A549 (cell line): Measurements from ENCODE around the gene TEDC1. TPM values are rescaled to one million over a fixed set of nuclear protein-coding genes. Genes with fewer than 3 reads are reported as not detected.

Experiments
- ATAC-seq, 2 experiments: fragments of 200-7000 bp in 1 of 2; fragments of >200 bp in 1 of 2; cut with Nextera tagmentation in 1 of 2; cut with Tn5 transposase in 1 of 2; 3 replicates each; pipeline versions ENCODE4 v1.8.0 to v1.9.1; 2018 to 2020; ENCODE audit warnings: mild to moderate bottlenecking in 1 of 2, moderate library complexity in 1 of 2
- CTCF ChIA-PET: fragments of 300-600 bp; sonication (Branson Sonifier 250); formaldehyde crosslinking; extraction: SDS; loops from one replicate; lab custom pipeline; 2021; ENCODE audit warnings: antibody characterized with exemption, inconsistent platforms; lab: Yijun Ruan, JAX
- POLR2A ChIA-PET: fragments of 350-600 bp; formaldehyde crosslinking; extraction: SDS; loops from one replicate; lab custom pipeline; 2021; ENCODE audit warnings: antibody characterized with exemption, inconsistent platforms; lab: Yijun Ruan, JAX
- DNase-seq, 2 experiments: peaks; one replicate each; pipeline versions ENCODE4 v3.0.0 to v3.0.0-alpha.2; 2011 to 2016; ENCODE audit warnings: low read depth in 1 of 2, low spot score in 1 of 2
- FAIRE-seq: peaks from 2 replicates; lab custom pipeline; 2011; peaks lifted over from hg19 to GRCh38; lab: Jason Lieb, UNC
- H3K27ac ChIP-seq, 2 experiments: fragments of >200 bp; sonication (Bioruptor Twin); formaldehyde crosslinking; 3 replicates each; pipeline ENCODE4 v1.5.1; 2016 to 2017
- H3K4me1 ChIP-seq: fragments of >200 bp; sonication (Bioruptor Twin); formaldehyde crosslinking; 3 replicates; pipeline ENCODE4 v1.6.1; 2016
- H3K4me2 ChIP-seq: fragments of >200 bp; sonication (Bioruptor Twin); formaldehyde crosslinking; 3 replicates; pipeline ENCODE4 v1.6.1; 2016
- H3K4me3 ChIP-seq: fragments of >200 bp; sonication (Bioruptor Twin); formaldehyde crosslinking; 3 replicates; pipeline ENCODE4 v1.5.1; 2016
- H3K9me3 ChIP-seq: fragments of >200 bp; sonication (Bioruptor Twin); formaldehyde crosslinking; 3 replicates; pipeline ENCODE4 v1.6.1; 2016
- CHD4 ChIP-seq: fragments of 200-600 bp; sonication (generic); IDR thresholded peaks from 2 replicates; pipeline ENCODE4 v1.6.1; 2016; ENCODE audit warnings: antibody characterized with exemption, mild to moderate bottlenecking, borderline replicate concordance
- FOSL2 ChIP-seq, 2 experiments: fragments of 450-650 bp in 1 of 2; fragments of >200 bp in 1 of 2; sonication (Bioruptor Twin) in 1 of 2; formaldehyde crosslinking; IDR thresholded peaks; 2 replicates each; pipeline versions ENCODE4 v1.5.0 to v1.6.1; 2016 to 2020; ENCODE audit warnings: mild to moderate bottlenecking in 1 of 2, moderate library complexity in 1 of 2
- HOXA7 ChIP-seq: fragments of 250-450 bp; sonication (Bioruptor Pico); IDR thresholded peaks from 2 replicates; pipeline ENCODE4 v1.5.0; 2020; ENCODE audit warnings: mild to moderate bottlenecking, moderate library complexity
- JUN ChIP-seq, 2 experiments: fragments of >200 bp; sonication (Bioruptor Twin); formaldehyde crosslinking; IDR thresholded peaks; 2 replicates in 1 of 2; 3 replicates in 1 of 2; pipeline ENCODE4 v1.6.1; 2016 to 2017
- POLR2A ChIP-seq: IDR thresholded peaks from 2 replicates; pipeline ENCODE4 v1.6.1; 2012; ENCODE audit warnings: mild to moderate bottlenecking, low read length
- POLR2AphosphoS2 ChIP-seq: conservative IDR thresholded peaks from 2 replicates; pipeline ENCODE4 v1.6.1; 2012; ENCODE audit warnings: low read length, improper control_type of control experiment, inconsistent platforms
- RAD21 ChIP-seq, 2 experiments: fragments of >200 bp in 1 of 2; sonication (Bioruptor Twin) in 1 of 2; formaldehyde crosslinking in 1 of 2; IDR thresholded peaks in 1 of 2; conservative IDR thresholded peaks in 1 of 2; 2 replicates in 1 of 2; 3 replicates in 1 of 2; pipeline ENCODE4 v1.6.1; 2012 to 2018; ENCODE audit warnings: inconsistent platforms in 1 of 2
- SMC3 ChIP-seq: fragments of >200 bp; sonication (Bioruptor Twin); formaldehyde crosslinking; IDR thresholded peaks from 3 replicates; pipeline ENCODE4 v1.6.1; 2018; ENCODE audit warnings: inconsistent platforms
- TFCP2L1 ChIP-seq: fragments of 250-450 bp; sonication (Bioruptor Pico); IDR thresholded peaks from 2 replicates; pipeline ENCODE4 v1.5.0; 2021; ENCODE audit warnings: mild to moderate bottlenecking
- TP53 ChIP-seq: fragments of 250-450 bp; sonication (Bioruptor Pico); IDR thresholded peaks from 2 replicates; pipeline ENCODE4 v1.5.0; 2021; ENCODE audit warnings: mild to moderate bottlenecking, moderate library complexity
- ZFP36 ChIP-seq: fragments of 450-650 bp; IDR thresholded peaks from 2 replicates; pipeline ENCODE4 v1.6.1; 2014; ENCODE audit warnings: borderline replicate concordance; ENCODE audit not compliant: partially characterized antibody
- WGBS: methylation state at CpG from one replicate; pipeline ENCODE4 v1.1.6; 2017; ENCODE audit errors: missing lambda C conversion rate; 5-methylcytosine and 5-hydroxymethylcytosine counted together
- polyA plus RNA-seq, 4 experiments: library from polyadenylated mRNA; depleted of rRNA in 3 of 4; stranded (reverse); fragments of >200 nt; fragmentation: RNase III in 1 of 4; extraction: RNeasy Plus Mini Kit Qiagen cat#74134 plus additional on column Dnase treatment in 1 of 4; gene quantifications; 2 replicates in 3 of 4; 3 replicates in 1 of 4; pipeline ENCODE4 v1.2.3, GENCODE V29; 2011 to 2017
- TF ChIP-seq, protein P1 (sequence below): fragments of 250-450 bp; sonication (Bioruptor Pico); IDR thresholded peaks from 2 replicates; pipeline ENCODE4 v1.5.0; 2021; ENCODE audit warnings: mild to moderate bottlenecking, moderate library complexity, borderline replicate concordance
- TF ChIP-seq, protein P2 (sequence below): fragments of >200 bp; sonication (Bioruptor Twin); formaldehyde crosslinking; IDR thresholded peaks from 3 replicates; pipeline ENCODE4 v1.5.1; 2016
- TF ChIP-seq, protein P3 (sequence below): IDR thresholded peaks from 2 replicates; pipeline ENCODE4 v1.6.1; 2012
- TF ChIP-seq, protein P4 (sequence below): fragments of 250-450 bp; sonication (Bioruptor Pico); IDR thresholded peaks from 2 replicates; pipeline ENCODE4 v1.5.0; 2020; ENCODE audit warnings: low read depth, mild to moderate bottlenecking, moderate library complexity
- TF ChIP-seq, protein P5 (sequence below): fragments of 200-600 bp; sonication (generic); IDR thresholded peaks from 2 replicates; pipeline ENCODE4 v1.6.1; 2016; ENCODE audit warnings: antibody characterized with exemption, mild to moderate bottlenecking, moderate library complexity
- TF ChIP-seq, protein P6 (sequence below): IDR thresholded peaks from 2 replicates; pipeline ENCODE4 v1.6.1; 2012

The TEDC1 gene
- polyA plus RNA-seq, 2 of the 4 experiments (the other 2 are of a cell fraction): 12.7 to 39.6 TPM

DNA sequence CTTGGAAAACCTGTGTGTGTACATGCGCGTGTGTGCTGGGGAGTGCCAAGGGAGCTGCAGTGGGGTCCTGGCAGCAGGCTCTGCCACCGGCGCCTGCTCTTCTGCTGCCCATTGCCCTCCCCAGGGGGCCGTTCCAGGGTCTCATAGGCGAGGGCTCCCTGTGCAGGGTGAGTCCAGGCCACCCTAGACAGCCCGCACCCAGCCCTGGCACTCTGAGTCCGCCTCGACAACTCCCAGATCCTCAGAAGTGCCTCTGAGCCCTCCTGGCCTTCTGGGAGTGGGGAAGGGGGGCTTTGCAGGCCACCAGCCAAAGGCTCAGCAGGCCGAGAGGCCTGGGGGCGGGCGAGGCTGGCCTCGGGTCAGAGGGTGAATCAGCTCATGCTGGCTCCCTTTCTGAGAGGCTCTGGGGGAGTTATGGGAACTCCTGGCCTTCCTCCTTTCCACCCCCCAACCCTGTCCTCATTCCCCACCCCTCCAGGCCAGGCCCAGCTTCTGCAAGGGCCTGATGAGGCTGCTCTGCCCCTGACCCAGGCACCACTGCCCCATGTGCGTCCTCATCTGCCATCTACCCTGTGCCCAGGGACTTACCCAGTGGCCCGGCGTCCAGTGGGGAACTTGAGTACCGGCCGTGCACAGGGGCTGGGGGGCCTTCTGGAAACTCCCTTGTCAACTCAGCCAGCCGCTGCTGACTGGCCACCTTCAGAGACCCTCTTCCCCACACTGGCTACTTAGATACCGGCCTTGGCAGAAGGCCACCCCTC, 2.1 kb upstream of the TEDC1 start (continued):
- TF ChIP-seq, protein P1, sequence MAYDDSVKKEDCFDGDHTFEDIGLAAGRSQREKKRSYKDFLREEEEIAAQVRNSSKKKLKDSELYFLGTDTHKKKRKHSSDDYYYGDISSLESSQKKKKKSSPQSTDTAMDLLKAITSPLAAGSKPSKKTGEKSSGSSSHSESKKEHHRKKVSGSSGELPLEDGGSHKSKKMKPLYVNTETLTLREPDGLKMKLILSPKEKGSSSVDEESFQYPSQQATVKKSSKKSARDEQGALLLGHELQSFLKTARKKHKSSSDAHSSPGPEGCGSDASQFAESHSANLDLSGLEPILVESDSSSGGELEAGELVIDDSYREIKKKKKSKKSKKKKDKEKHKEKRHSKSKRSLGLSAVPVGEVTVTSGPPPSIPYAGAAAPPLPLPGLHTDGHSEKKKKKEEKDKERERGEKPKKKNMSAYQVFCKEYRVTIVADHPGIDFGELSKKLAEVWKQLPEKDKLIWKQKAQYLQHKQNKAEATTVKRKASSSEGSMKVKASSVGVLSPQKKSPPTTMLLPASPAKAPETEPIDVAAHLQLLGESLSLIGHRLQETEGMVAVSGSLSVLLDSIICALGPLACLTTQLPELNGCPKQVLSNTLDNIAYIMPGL (CRISPR knock-in tag): no peak
- no peak for TF ChIP-seq FOSL2 (IDR thresholded peaks at IDR 0.05)
- no peak for TF ChIP-seq FOSL2 (CRISPR knock-in tag; IDR thresholded peaks at IDR 0.05)
- TF ChIP-seq, all 56 proteins: peak for 0

DNA sequence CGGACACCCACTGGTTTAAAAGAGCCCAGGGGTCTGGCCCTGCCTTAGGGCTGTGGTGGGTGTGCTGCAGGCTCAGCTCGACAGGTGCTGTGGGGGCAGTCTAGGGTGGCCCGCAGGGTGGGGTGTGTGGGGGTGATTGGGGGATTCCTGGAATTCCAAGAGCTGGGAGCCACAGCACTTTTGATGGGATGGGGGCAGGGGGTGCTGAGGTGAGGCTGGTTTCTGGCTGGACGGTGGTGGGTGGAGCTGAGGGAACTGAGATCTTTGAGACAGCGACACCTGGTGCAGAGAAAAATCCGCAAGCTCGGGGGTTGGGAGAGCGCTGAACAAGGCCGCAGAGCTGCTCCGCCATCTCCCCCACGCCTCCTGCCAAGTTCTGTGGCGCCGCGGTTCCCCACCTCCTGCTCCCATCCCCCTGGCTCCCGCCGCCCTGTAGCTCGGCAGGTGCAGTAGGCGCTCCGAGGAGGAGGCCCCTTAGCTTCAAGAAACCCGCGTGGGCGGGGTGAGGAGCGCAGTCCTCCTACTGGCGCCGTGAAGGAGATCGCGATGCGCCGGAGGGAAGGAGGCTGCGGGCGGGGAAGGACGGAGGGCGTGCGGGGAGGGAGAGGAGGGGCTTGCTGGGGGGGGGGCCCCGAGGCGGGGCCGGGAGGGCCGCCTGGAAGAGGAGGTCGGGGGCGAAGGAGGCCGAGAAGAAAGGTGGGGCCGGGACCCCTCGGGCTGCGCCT, 1.3 kb upstream of the TEDC1 start:
- peak overlapping the region; percentile 84 to 99 for H3K27ac ChIP-seq
- H3K4me3 ChIP-seq: peak overlapping the region; percentile 59
- peaks cover 46% of the 10 kb centered on the region for H3K4me1 ChIP-seq
- WGBS: 3% methylated on average over 15 of the region's 44 CpGs
- ChIA-PET POLR2A (interaction anchor here (0.8 to 2.5 kb wide), 10 partner anchors 8 to 189 kb away, joined by 3 to 81 read pairs (median 4); partner anchors contain the start of gene BRF1), CTCF (interaction anchor here (0.8 to 3.8 kb wide), 37 partner anchors 10 to 514 kb away, joined by 3 to 132 read pairs (median 6); partner anchors contain the start of genes BTBD6 and TMEM121)
- TF ChIP-seq HOXA7 (CRISPR knock-in tag) (0 out of 2 replicates have a peak, but pooled peaks have one; percentile 50), POLR2AphosphoS2 (no peak), TFCP2L1 (CRISPR knock-in tag) (peak; percentile 60; the same call in 1 of the 2 replicates), ZFP36 (peak; percentile 80), JUN (IDR thresholded peaks at IDR 0.05) (peak in 1 of 2 experiments; percentile 66; a peak in 3 of 5 replicates), POLR2A (peak; percentile 31; the same call in 1 of the 2 replicates), RAD21 (conservative IDR thresholded peaks at IDR 0.05 in 1 of 2, IDR thresholded peaks at IDR 0.05 in 1 of 2) (peak; percentile 38 to 51; a peak in 4 of 5 replicates), CHD4 (no peak), SMC3 (peak; percentile 61)
- TF ChIP-seq, protein P2, sequence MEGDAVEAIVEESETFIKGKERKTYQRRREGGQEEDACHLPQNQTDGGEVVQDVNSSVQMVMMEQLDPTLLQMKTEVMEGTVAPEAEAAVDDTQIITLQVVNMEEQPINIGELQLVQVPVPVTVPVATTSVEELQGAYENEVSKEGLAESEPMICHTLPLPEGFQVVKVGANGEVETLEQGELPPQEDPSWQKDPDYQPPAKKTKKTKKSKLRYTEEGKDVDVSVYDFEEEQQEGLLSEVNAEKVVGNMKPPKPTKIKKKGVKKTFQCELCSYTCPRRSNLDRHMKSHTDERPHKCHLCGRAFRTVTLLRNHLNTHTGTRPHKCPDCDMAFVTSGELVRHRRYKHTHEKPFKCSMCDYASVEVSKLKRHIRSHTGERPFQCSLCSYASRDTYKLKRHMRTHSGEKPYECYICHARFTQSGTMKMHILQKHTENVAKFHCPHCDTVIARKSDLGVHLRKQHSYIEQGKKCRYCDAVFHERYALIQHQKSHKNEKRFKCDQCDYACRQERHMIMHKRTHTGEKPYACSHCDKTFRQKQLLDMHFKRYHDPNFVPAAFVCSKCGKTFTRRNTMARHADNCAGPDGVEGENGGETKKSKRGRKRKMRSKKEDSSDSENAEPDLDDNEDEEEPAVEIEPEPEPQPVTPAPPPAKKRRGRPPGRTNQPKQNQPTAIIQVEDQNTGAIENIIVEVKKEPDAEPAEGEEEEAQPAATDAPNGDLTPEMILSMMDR: peak; percentile 69
- TF ChIP-seq, protein P3, sequence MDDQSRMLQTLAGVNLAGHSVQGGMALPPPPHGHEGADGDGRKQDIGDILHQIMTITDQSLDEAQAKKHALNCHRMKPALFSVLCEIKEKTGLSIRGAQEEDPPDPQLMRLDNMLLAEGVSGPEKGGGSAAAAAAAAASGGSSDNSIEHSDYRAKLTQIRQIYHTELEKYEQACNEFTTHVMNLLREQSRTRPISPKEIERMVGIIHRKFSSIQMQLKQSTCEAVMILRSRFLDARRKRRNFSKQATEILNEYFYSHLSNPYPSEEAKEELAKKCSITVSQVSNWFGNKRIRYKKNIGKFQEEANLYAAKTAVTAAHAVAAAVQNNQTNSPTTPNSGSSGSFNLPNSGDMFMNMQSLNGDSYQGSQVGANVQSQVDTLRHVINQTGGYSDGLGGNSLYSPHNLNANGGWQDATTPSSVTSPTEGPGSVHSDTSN: peak; percentile 75
- no peaks in the 10 kb centered on the region for H3K9me3 ChIP-seq
- FAIRE-seq (no peak), DNase-seq (peak; percentile 78 to 95), ATAC-seq (peak; percentile 14 to 38)
- H3K4me2 ChIP-seq: peak overlapping the region; percentile 92

DNA sequence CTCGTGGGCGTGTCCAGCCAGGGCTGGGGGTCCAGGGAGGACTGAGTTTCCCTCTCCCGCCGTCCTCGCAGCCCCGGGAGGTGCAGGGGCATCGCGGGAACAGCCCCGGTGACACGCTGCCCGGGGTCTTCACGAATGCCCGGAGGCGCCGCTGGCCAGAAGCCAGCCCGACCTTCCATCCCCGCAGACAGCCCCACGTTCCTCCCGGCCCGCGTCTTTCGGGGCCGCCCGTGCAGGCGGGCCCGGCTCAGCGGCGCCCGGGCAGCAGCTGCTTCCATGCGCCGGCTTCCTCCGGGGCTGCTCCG, 827 bp upstream of the TEDC1 start:
- Histone ChIP-seq H3K4me2 (peak overlapping the region; percentile 92), H3K9me3 (no peaks in the 10 kb centered on the region), H3K4me3 (peak overlapping the region; percentile 59), H3K4me1 (peaks cover 41% of the 10 kb centered on the region), H3K27ac (peak overlapping the region; percentile 84 to 99)
- ChIA-PET CTCF (interaction anchor here (0.8 to 3.8 kb wide), 34 partner anchors 9 to 400 kb away, joined by 3 to 132 read pairs (median 6); partner anchors contain the start of genes BTBD6 and TMEM121), POLR2A (interaction anchor here (0.8 to 2.5 kb wide), 9 partner anchors 9 to 189 kb away, joined by 3 to 81 read pairs (median 5); partner anchors contain the start of gene BRF1)
- 0% methylated on average over 6 of the region's 33 CpGs for WGBS
- DNase-seq (no peak), FAIRE-seq (no peak), ATAC-seq (peak in 1 of 2 experiments; percentile 2; a peak in 4 of 6 replicates)
- TF ChIP-seq, protein P4, sequence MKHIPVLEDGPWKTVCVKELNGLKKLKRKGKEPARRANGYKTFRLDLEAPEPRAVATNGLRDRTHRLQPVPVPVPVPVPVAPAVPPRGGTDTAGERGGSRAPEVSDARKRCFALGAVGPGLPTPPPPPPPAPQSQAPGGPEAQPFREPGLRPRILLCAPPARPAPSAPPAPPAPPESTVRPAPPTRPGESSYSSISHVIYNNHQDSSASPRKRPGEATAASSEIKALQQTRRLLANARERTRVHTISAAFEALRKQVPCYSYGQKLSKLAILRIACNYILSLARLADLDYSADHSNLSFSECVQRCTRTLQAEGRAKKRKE (CRISPR knock-in tag): 0 out of 2 replicates have a peak, but pooled peaks have one; percentile 32
- no peak for TF ChIP-seq JUN (IDR thresholded peaks at IDR 0.05)
- TF ChIP-seq, protein P5, sequence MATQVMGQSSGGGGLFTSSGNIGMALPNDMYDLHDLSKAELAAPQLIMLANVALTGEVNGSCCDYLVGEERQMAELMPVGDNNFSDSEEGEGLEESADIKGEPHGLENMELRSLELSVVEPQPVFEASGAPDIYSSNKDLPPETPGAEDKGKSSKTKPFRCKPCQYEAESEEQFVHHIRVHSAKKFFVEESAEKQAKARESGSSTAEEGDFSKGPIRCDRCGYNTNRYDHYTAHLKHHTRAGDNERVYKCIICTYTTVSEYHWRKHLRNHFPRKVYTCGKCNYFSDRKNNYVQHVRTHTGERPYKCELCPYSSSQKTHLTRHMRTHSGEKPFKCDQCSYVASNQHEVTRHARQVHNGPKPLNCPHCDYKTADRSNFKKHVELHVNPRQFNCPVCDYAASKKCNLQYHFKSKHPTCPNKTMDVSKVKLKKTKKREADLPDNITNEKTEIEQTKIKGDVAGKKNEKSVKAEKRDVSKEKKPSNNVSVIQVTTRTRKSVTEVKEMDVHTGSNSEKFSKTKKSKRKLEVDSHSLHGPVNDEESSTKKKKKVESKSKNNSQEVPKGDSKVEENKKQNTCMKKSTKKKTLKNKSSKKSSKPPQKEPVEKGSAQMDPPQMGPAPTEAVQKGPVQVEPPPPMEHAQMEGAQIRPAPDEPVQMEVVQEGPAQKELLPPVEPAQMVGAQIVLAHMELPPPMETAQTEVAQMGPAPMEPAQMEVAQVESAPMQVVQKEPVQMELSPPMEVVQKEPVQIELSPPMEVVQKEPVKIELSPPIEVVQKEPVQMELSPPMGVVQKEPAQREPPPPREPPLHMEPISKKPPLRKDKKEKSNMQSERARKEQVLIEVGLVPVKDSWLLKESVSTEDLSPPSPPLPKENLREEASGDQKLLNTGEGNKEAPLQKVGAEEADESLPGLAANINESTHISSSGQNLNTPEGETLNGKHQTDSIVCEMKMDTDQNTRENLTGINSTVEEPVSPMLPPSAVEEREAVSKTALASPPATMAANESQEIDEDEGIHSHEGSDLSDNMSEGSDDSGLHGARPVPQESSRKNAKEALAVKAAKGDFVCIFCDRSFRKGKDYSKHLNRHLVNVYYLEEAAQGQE: peak; percentile 65; the same call in 1 of the 2 replicates
- peak; percentile 82; the same call in 1 of the 2 replicates for TF ChIP-seq TFCP2L1 (CRISPR knock-in tag)
- TF ChIP-seq, protein P1 (CRISPR knock-in tag): 0 out of 2 replicates have a peak, but pooled peaks have one; percentile 55
- TF ChIP-seq TP53 (CRISPR knock-in tag): peak; percentile 89; the same call in 1 of the 2 replicates
- TF ChIP-seq, protein P6, sequence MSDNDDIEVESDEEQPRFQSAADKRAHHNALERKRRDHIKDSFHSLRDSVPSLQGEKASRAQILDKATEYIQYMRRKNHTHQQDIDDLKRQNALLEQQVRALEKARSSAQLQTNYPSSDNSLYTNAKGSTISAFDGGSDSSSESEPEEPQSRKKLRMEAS: no peak
